Stomach smooth muscle (tissue), 2 donors: Measurements from ENCODE around the gene RRP12.
"Not testable (repeated sequence)": the region's sequence is repeated elsewhere in the genome, so short reads cannot be mapped to it uniquely, and the experiment has no call there.

Source experiments
- H3K27ac ChIP-seq: one replicate; pipeline ENCODE4 v1.7.0; 2013; ENCODE audit warnings: mild to moderate bottlenecking, low read length, inconsistent platforms
- H3K27me3 ChIP-seq, 2 donors: one replicate each; pipeline ENCODE4 v1.7.0; 2013; ENCODE audit warnings: low read length in 2 of 2; ENCODE audit not compliant: insufficient read depth in 2 of 2, control insufficient read depth in 1 of 2
- H3K36me3 ChIP-seq, 2 donors: one replicate each; pipeline ENCODE4 v1.7.0; 2013; ENCODE audit warnings: low read length in 2 of 2; ENCODE audit not compliant: control insufficient read depth in 2 of 2, insufficient read depth in 2 of 2
- H3K4me1 ChIP-seq: one replicate; pipeline ENCODE4 v1.7.0; 2013; ENCODE audit warnings: low read length; ENCODE audit not compliant: control insufficient read depth, insufficient read depth
- H3K4me3 ChIP-seq, 2 donors: one replicate each; pipeline ENCODE4 v1.7.0; 2013; ENCODE audit warnings: low read length in 2 of 2
- H3K9ac ChIP-seq, 2 donors: one replicate each; pipeline ENCODE4 v1.7.0; 2013; ENCODE audit warnings: low read length in 2 of 2, mild to moderate bottlenecking in 1 of 2
- H3K9me3 ChIP-seq, 2 donors: one replicate each; pipeline ENCODE4 v1.7.0; 2013; ENCODE audit warnings: low read length in 2 of 2; ENCODE audit not compliant: control insufficient read depth in 2 of 2
- donor health status: healthy.
- donor health status: Pancreatic carcinoma.

Gene RRP12

GRCh38 chr10:97407211-97407951, 6.2 kb upstream of the RRP12 start:
- H3K4me1 ChIP-seq = peaks cover 4% of the 10 kb centered on the region
- no peak overlapping the region for H3K27ac ChIP-seq
- peak overlapping the region in 1 of 2 donors; percentile 21 for H3K9ac ChIP-seq
- peak overlapping the region in 1 of 2 donors; percentile 58 for H3K4me3 ChIP-seq
- H3K27me3 ChIP-seq = no peaks in the 10 kb centered on the region
- no peaks in the 10 kb centered on the region for H3K9me3 ChIP-seq
- no peaks in the 10 kb centered on the region for H3K36me3 ChIP-seq

GRCh38 chr10:97406483-97406882, 5.3 kb upstream of the RRP12 start:
- H3K36me3 ChIP-seq, H3K4me1 ChIP-seq, H3K9me3 ChIP-seq, H3K9ac ChIP-seq, H3K4me3 ChIP-seq, H3K27me3 ChIP-seq, H3K27ac ChIP-seq: not testable (repeated sequence)

GRCh38 chr10:97406064-97406463, 4.9 kb upstream of the RRP12 start:
- no peaks in the 10 kb centered on the region for H3K27me3 ChIP-seq
- peaks cover 4% of the 10 kb centered on the region for H3K4me1 ChIP-seq
- no peaks in the 10 kb centered on the region for H3K36me3 ChIP-seq
- no peak overlapping the region for H3K27ac ChIP-seq
- H3K4me3 ChIP-seq = no peak overlapping the region
- H3K9ac ChIP-seq = no peak overlapping the region
- no peaks in the 10 kb centered on the region for H3K9me3 ChIP-seq

- Histone ChIP-seq H3K4me3 (no peak overlapping the region), H3K27ac (no peak overlapping the region), H3K36me3 (no peaks in the 10 kb centered on the region), H3K4me1 (peaks cover 16% of the 10 kb centered on the region), H3K9ac (no peak overlapping the region), H3K27me3 (no peaks in the 10 kb centered on the region), H3K9me3 (no peaks in the 10 kb centered on the region)
Observed at GRCh38 chr10:97404044-97404443, 2.9 kb upstream of the RRP12 start.

- Histone ChIP-seq H3K9ac (no peak overlapping the region), H3K27ac (peak overlapping the region; percentile 67), H3K36me3 (peaks cover 0 to under 1% of the 10 kb centered on the region in 2 donors), H3K4me1 (peaks cover 13% of the 10 kb centered on the region), H3K27me3 (no peaks in the 10 kb centered on the region), H3K9me3 (no peaks in the 10 kb centered on the region), H3K4me3 (peak overlapping the region; percentile 94 to 98)
Observed at GRCh38 chr10:97401455-97401919, 347 bp upstream of the RRP12 start.

GRCh38 chr10:97399843-97400545, 1.1 kb downstream of the RRP12 start:
- H3K27ac ChIP-seq = peak overlapping the region; percentile 67
- H3K4me3 ChIP-seq = peak overlapping the region; percentile 94 to 98
- peaks cover 13% of the 10 kb centered on the region for H3K4me1 ChIP-seq
- H3K36me3 ChIP-seq = peaks cover 4 to 7% of the 10 kb centered on the region in 2 donors
- H3K9me3 ChIP-seq = no peaks in the 10 kb centered on the region
- H3K9ac ChIP-seq = peak overlapping the region; percentile 86
- no peaks in the 10 kb centered on the region for H3K27me3 ChIP-seq

GRCh38 chr10:97396056-97396455, 5.1 kb downstream of the RRP12 start:
- Histone ChIP-seq H3K27ac (no peak overlapping the region), H3K36me3 (peaks cover 12 to 19% of the 10 kb centered on the region in 2 donors), H3K4me1 (peaks cover 13% of the 10 kb centered on the region), H3K9ac (no peak overlapping the region), H3K9me3 (no peaks in the 10 kb centered on the region), H3K27me3 (no peaks in the 10 kb centered on the region), H3K4me3 (no peak overlapping the region)

- Histone ChIP-seq H3K36me3 (peaks cover 29 to 37% of the 10 kb centered on the region in 2 donors), H3K9ac (no peak overlapping the region), H3K9me3 (no peaks in the 10 kb centered on the region), H3K4me1 (no peaks in the 10 kb centered on the region), H3K27ac (no peak overlapping the region), H3K4me3 (no peak overlapping the region), H3K27me3 (no peaks in the 10 kb centered on the region)
Observed at GRCh38 chr10:97393034-97393573, 8.0 kb downstream of the RRP12 start.

GRCh38 chr10:97390091-97390490, 11.0 kb downstream of the RRP12 start:
- no peak overlapping the region for H3K27ac ChIP-seq
- H3K9ac ChIP-seq = no peak overlapping the region
- no peaks in the 10 kb centered on the region for H3K27me3 ChIP-seq
- no peak overlapping the region for H3K4me3 ChIP-seq
- H3K9me3 ChIP-seq = no peaks in the 10 kb centered on the region
- peaks cover 35 to 38% of the 10 kb centered on the region in 2 donors for H3K36me3 ChIP-seq
- H3K4me1 ChIP-seq = no peaks in the 10 kb centered on the region

- Histone ChIP-seq H3K27ac (no peak overlapping the region), H3K9ac (no peak overlapping the region), H3K36me3 (peaks cover 31 to 32% of the 10 kb centered on the region in 2 donors)
Observed at GRCh38 chr10:97388152-97388551, 13.0 kb downstream of the RRP12 start.

More at GRCh38 chr10:97388152-97388551, 13.0 kb downstream of the RRP12 start:
- H3K4me1 ChIP-seq = no peaks in the 10 kb centered on the region
- H3K4me3 ChIP-seq = no peak overlapping the region
- H3K27me3 ChIP-seq = no peaks in the 10 kb centered on the region
- H3K9me3 ChIP-seq = no peaks in the 10 kb centered on the region
